SK-N-SH treated with all-trans-retinoic acid at 6 μM for 48 hours (cell line): ENCODE results near the gene MRPS2.

Experiments used
- ATAC-seq: fragments of 200-7000 bp; cut with Tn5 transposase; 3 replicates; pipeline ENCODE4 v1.9.1; 2020; ENCODE audit warnings: mild to moderate bottlenecking, moderate library complexity
- ARNTL ChIP-seq: fragments of 450-650 bp; formaldehyde crosslinking; IDR thresholded peaks from 2 replicates; pipeline ENCODE4 v1.5.0; 2020; ENCODE audit warnings: low read depth, mild to moderate bottlenecking, moderate library complexity, borderline replicate concordance
- BACH2 ChIP-seq: fragments of 250-450 bp; sonication (Bioruptor Pico); IDR thresholded peaks from 2 replicates; pipeline ENCODE4 v1.9.0; 2021; ENCODE audit warnings: mild to moderate bottlenecking, borderline replicate concordance
- CSDC2 ChIP-seq: fragments of 250-450 bp; sonication (Bioruptor Pico); IDR thresholded peaks from 2 replicates; pipeline ENCODE4 v1.5.0; 2020; ENCODE audit warnings: mild to moderate bottlenecking, moderate library complexity
- ESRRG ChIP-seq: fragments of 250-450 bp; sonication (Bioruptor Pico); IDR thresholded peaks from 2 replicates; pipeline ENCODE4 v1.6.1; 2021; ENCODE audit warnings: mild to moderate bottlenecking
- GLIS3 ChIP-seq: fragments of 250-450 bp; sonication (Bioruptor Pico); IDR thresholded peaks from 2 replicates; pipeline ENCODE4 v1.5.0; 2020; ENCODE audit warnings: mild to moderate bottlenecking, moderate library complexity
- PPARA ChIP-seq: fragments of 250-450 bp; sonication (Bioruptor Pico); IDR thresholded peaks from 2 replicates; pipeline ENCODE4 v1.5.0; 2020; ENCODE audit warnings: mild to moderate bottlenecking, borderline replicate concordance
- SNAI2 ChIP-seq: fragments of 250-450 bp; sonication (Bioruptor Pico); IDR thresholded peaks from 2 replicates; pipeline ENCODE4 v1.5.0; 2020; ENCODE audit warnings: mild to moderate bottlenecking, moderate library complexity
- TCF4 ChIP-seq: fragments of 250-450 bp; sonication (Bioruptor Pico); IDR thresholded peaks from 2 replicates; pipeline ENCODE4 v1.8.0; 2021; ENCODE audit warnings: mild to moderate bottlenecking, moderate library complexity, borderline replicate concordance
- TOX ChIP-seq: fragments of 250-450 bp; sonication (Bioruptor Pico); IDR thresholded peaks from 2 replicates; pipeline ENCODE4 v1.8.0; 2021; ENCODE audit warnings: mild to moderate bottlenecking, moderate library complexity, borderline replicate concordance
- ZFP30 ChIP-seq: fragments of 450-650 bp; formaldehyde crosslinking; IDR thresholded peaks from 2 replicates; pipeline ENCODE4 v1.5.0; 2022; ENCODE audit warnings: mild to moderate bottlenecking, moderate library complexity
- ZNF565 ChIP-seq: fragments of 450-650 bp; formaldehyde crosslinking; conservative IDR thresholded peaks from 2 replicates; pipeline ENCODE4 v1.5.0; 2020; ENCODE audit warnings: low read depth, mild to moderate bottlenecking, moderate library complexity
- ZNF70 ChIP-seq: fragments of 450-650 bp; formaldehyde crosslinking; IDR thresholded peaks from 2 replicates; pipeline ENCODE4 v1.5.0; 2020; ENCODE audit warnings: mild to moderate bottlenecking, moderate library complexity
- ZNF8 ChIP-seq: fragments of 450-650 bp; formaldehyde crosslinking; IDR thresholded peaks from 2 replicates; pipeline ENCODE4 v1.5.0; 2020; ENCODE audit warnings: mild to moderate bottlenecking, moderate library complexity
- TF ChIP-seq, protein P1 (sequence below): fragments of 250-450 bp; sonication (Bioruptor Pico); IDR thresholded peaks from 2 replicates; pipeline ENCODE4 v1.5.0; 2020; ENCODE audit warnings: mild to moderate bottlenecking, moderate library complexity
- TF ChIP-seq, protein P2 (sequence below): fragments of 250-450 bp; sonication (Bioruptor Pico); IDR thresholded peaks from 2 replicates; pipeline ENCODE4 v1.8.0; 2021; ENCODE audit warnings: low read depth, mild to moderate bottlenecking, moderate library complexity, borderline replicate concordance
- TF ChIP-seq, protein P3 (sequence below): fragments of 250-450 bp; sonication (Bioruptor Pico); IDR thresholded peaks from 2 replicates; pipeline ENCODE4 v1.8.0; 2020; ENCODE audit warnings: mild to moderate bottlenecking, moderate library complexity, borderline replicate concordance

The MRPS2 gene

DNA sequence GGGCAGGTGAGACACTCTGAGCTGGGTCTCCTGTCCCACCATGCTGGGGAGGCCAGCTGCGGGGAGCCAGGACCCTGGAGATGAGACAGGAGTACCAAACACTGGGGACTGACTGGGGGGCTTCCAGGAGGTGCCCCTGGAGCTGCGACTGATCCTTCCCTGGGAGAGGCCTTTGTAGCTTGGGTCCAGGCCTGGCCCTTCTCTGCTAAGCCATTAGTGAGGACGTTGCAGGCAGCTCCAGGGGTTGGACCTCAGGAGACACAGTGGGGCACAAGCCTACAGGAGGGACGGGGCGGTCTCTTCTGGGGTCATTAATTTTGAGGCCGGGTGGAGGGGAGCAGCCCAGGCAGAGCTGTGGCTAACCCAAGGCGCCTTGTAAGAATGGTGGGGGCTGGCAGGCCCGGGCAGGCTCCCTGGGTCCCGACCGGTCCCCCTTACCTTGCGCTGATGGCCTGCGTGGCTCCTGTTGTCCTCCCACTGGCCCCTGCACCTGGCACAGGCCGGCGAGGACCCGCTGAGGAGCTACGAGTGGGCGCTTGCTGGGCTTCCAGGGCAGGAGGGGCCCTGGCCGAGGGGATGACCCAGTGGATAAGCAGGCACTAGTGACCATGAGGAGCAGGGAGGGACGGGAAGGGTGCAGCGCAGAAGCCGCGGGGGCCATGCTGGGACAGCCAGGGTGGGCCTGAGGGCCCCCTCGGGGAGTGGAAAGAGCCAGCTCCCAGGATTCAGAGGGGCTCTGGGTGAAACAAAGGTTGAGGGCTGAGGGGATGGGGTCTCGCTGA, 5.1 kb downstream of the MRPS2 start:
- TF ChIP-seq, protein P1, sequence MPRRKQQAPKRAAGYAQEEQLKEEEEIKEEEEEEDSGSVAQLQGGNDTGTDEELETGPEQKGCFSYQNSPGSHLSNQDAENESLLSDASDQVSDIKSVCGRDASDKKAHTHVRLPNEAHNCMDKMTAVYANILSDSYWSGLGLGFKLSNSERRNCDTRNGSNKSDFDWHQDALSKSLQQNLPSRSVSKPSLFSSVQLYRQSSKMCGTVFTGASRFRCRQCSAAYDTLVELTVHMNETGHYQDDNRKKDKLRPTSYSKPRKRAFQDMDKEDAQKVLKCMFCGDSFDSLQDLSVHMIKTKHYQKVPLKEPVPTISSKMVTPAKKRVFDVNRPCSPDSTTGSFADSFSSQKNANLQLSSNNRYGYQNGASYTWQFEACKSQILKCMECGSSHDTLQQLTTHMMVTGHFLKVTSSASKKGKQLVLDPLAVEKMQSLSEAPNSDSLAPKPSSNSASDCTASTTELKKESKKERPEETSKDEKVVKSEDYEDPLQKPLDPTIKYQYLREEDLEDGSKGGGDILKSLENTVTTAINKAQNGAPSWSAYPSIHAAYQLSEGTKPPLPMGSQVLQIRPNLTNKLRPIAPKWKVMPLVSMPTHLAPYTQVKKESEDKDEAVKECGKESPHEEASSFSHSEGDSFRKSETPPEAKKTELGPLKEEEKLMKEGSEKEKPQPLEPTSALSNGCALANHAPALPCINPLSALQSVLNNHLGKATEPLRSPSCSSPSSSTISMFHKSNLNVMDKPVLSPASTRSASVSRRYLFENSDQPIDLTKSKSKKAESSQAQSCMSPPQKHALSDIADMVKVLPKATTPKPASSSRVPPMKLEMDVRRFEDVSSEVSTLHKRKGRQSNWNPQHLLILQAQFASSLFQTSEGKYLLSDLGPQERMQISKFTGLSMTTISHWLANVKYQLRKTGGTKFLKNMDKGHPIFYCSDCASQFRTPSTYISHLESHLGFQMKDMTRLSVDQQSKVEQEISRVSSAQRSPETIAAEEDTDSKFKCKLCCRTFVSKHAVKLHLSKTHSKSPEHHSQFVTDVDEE (CRISPR knock-in tag) = no peak
- no peak for TF ChIP-seq TOX (CRISPR knock-in tag)
- TF ChIP-seq PPARA (CRISPR knock-in tag) = no peak
- no peak for TF ChIP-seq ZNF70
- no peak for TF ChIP-seq TCF4 (CRISPR knock-in tag)
- TF ChIP-seq ZNF565 = no peak
- TF ChIP-seq, protein P2, sequence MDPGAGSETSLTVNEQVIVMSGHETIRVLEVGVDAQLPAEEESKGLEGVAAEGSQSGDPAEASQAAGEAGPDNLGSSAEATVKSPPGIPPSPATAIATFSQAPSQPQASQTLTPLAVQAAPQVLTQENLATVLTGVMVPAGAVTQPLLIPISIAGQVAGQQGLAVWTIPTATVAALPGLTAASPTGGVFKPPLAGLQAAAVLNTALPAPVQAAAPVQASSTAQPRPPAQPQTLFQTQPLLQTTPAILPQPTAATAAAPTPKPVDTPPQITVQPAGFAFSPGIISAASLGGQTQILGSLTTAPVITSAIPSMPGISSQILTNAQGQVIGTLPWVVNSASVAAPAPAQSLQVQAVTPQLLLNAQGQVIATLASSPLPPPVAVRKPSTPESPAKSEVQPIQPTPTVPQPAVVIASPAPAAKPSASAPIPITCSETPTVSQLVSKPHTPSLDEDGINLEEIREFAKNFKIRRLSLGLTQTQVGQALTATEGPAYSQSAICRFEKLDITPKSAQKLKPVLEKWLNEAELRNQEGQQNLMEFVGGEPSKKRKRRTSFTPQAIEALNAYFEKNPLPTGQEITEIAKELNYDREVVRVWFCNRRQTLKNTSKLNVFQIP (CRISPR knock-in tag) = no peak
- TF ChIP-seq ESRRG (CRISPR knock-in tag) = no peak
- ATAC-seq = no peak

DNA sequence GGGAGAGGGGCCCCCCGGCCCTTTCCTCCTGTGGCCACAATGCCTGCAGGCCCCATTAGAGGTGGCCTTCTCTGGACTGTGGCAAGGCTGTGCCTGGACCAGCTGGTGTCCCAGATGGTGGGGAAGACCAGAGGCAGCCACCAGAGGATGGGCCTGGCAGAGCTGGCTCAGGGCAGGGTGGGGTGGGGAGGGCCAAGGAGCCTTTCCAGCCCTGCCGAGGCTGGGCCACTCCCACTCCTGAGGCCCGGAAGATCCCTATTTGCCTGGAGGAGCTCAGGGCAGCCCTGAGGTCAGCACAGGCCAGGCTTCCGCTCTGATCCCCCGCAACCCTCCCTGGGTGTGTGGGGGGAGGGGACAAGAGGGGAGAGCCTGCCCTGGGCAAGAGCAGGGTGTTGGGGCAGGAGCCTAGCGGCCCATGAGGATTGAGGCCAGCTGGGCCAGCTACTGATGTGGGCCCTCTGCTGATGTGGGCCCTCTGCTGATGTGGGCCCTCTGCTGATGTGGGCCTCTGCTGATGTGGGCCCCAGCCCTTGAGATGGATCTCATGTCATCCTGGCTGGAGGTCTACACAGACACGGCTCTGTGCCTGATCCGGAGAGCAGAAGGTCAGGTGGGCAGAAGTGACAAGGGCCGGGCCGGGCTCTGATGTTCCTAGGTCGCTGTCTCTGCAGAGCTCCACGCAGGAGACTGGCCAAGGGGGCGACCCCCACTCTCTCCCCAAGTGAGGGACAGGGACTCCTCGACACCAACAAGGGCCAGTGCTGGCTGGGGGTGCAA, 6.0 kb downstream of the MRPS2 start:
- TF ChIP-seq, protein P3, sequence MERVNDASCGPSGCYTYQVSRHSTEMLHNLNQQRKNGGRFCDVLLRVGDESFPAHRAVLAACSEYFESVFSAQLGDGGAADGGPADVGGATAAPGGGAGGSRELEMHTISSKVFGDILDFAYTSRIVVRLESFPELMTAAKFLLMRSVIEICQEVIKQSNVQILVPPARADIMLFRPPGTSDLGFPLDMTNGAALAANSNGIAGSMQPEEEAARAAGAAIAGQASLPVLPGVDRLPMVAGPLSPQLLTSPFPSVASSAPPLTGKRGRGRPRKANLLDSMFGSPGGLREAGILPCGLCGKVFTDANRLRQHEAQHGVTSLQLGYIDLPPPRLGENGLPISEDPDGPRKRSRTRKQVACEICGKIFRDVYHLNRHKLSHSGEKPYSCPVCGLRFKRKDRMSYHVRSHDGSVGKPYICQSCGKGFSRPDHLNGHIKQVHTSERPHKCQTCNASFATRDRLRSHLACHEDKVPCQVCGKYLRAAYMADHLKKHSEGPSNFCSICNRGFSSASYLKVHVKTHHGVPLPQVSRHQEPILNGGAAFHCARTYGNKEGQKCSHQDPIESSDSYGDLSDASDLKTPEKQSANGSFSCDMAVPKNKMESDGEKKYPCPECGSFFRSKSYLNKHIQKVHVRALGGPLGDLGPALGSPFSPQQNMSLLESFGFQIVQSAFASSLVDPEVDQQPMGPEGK = no peak
- TF ChIP-seq PPARA (CRISPR knock-in tag) (no peak), BACH2 (CRISPR knock-in tag) (no peak), ZNF70 (no peak), GLIS3 (CRISPR knock-in tag) (no peak), SNAI2 (CRISPR knock-in tag) (no peak), TCF4 (CRISPR knock-in tag) (no peak), ZNF565 (no peak)
- TF ChIP-seq, protein P2 (CRISPR knock-in tag) = no peak
- peak; percentile 7; the same call in 2 of the 3 replicates for ATAC-seq

DNA sequence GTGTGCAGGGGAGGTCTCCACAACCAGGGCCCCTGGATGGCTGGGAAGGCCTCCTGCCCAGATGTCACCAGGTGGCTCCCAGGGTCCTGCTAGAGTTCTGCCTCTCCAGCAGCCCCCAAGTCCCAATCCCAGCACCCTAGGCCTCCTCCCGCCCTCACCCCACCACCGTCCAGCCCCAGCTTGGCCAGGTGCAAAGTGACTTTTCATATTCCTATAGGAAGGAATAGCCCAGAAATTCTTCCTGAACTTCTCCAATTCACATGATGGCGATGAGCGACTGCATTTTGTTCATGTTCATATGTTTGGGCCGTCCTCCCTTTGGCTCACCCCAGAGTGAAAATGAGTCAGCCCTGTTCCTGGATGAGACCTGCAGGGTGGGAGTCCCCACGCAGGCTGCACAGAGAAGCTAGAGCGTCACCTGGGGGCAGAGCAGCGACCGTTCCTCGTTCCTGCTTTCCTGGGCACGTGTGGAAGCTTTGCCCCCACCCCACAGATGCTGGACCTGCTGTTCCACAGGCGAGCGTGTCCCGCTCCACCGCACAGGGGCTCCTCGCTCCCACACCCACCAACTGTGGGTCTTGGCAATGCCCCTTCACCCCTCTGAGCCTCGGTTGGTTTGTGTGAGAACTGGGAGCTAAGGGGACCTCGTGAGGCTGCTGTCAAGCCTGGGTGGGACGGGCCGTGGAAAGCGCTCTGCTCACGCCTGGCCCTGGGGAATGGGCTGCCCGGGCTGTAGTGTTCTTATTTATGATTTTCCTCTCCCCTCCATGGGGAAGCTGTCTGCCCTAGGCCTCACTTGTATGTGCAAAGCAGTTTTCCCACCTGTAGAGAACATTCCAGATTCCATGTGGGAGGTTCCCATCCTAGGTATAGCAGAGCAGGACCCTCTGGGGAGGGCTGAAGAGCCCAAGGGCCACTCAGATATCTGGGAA, 6.9 kb downstream of the MRPS2 start:
- no peak for ATAC-seq
- TF ChIP-seq ZFP30 (CRISPR knock-in tag) = no peak
- no peak for TF ChIP-seq TCF4 (CRISPR knock-in tag)
- TF ChIP-seq, protein P2 (CRISPR knock-in tag) = no peak
- no peak for TF ChIP-seq ARNTL (CRISPR knock-in tag)
- no peak for TF ChIP-seq SNAI2 (CRISPR knock-in tag)
- no peak for TF ChIP-seq ZNF70
- TF ChIP-seq, protein P1 (CRISPR knock-in tag) = no peak
- no peak for TF ChIP-seq CSDC2 (CRISPR knock-in tag)
- TF ChIP-seq, protein P3 = no peak
- TF ChIP-seq ZNF8 (CRISPR knock-in tag) = no peak
- no peak for TF ChIP-seq ZNF565
